ENCODE data around the gene MYO1E. TPM values are rescaled to one million over a fixed set of nuclear protein-coding genes. Genes with fewer than 3 reads are reported as not detected.
A peak's percentile ranks its signal among the peaks of the same experiment; 100 is the strongest.
"Not testable (repeated sequence)": the region's sequence is repeated elsewhere in the genome, so short reads cannot be mapped to it uniquely, and the experiment has no call there.

Gene MYO1E
- total and polyA plus RNA-seq, 7 experiments from 2014 or later = 2.3 to 67.1 (median 3.7) TPM; not detected in 2

GRCh38 chr15:59131969-59132562 lies 240.6 kb downstream of the MYO1E start:
- no peaks in the 10 kb centered on the region for H3K27me3 Mint-ChIP-seq
- Histone ChIP-seq H3K36me3 (ENCODE audit: control insufficient read depth in 2 of 3, insufficient read depth in 3 of 3, low read length in 3 of 3) (no peaks in the 10 kb centered on the region), H3K27ac (ENCODE audit: low read depth, low read length) (no peak overlapping the region), H3K9me3 (ENCODE audit: control insufficient read depth in 2 of 3, low read length in 3 of 3) (no peaks in the 10 kb centered on the region), H3K4me1 (ENCODE audit: control insufficient read depth in 2 of 2, insufficient read depth in 2 of 2, low read length in 2 of 2) (no peaks in the 10 kb centered on the region), H3K27me3 (ENCODE audit: control insufficient read depth in 2 of 2, insufficient read depth in 2 of 2, low read length in 2 of 2) (no peaks in the 10 kb centered on the region), H3K4me3 (ENCODE audit: low read length) (no peak overlapping the region)
- H3K9me3 Mint-ChIP-seq = peaks cover 3 to 21% (median 6%) of the 10 kb centered on the region in 11 donors
- H3K27ac Mint-ChIP-seq = no peak overlapping the region
- CTCF ChIA-PET = interaction anchor here (0.5 kb wide), 1 partner anchor 78 kb away, joined by 3 read pairs; no protein-coding TSS in a partner anchor
- no peak overlapping the region for H3K4me3 Mint-ChIP-seq
- H3K36me3 Mint-ChIP-seq = peaks cover 0 to 48% (median 9%) of the 10 kb centered on the region in 5 donors
- intact Hi-C loops (cut with micrococcal nuclease) = no loop called here
- DNase-seq = no peak
- H3K4me1 Mint-ChIP-seq = peaks cover 0 to 21% (median 0%) of the 10 kb centered on the region in 7 donors
- POLR2A ChIA-PET = no interaction called here
- no peak for ATAC-seq

GRCh38 chr15:59131456-59131855 lies 241.2 kb downstream of the MYO1E start:
- DNase-seq (no peak), ATAC-seq (no peak)
- intact Hi-C loops (cut with micrococcal nuclease) = no loop called here
- Histone ChIP-seq H3K4me1 (ENCODE audit: control insufficient read depth in 2 of 2, insufficient read depth in 2 of 2, low read length in 2 of 2) (no peaks in the 10 kb centered on the region), H3K36me3 (ENCODE audit: control insufficient read depth in 2 of 3, insufficient read depth in 3 of 3, low read length in 3 of 3) (no peaks in the 10 kb centered on the region), H3K4me3 (ENCODE audit: low read length) (no peak overlapping the region), H3K27ac (ENCODE audit: low read depth, low read length) (no peak overlapping the region), H3K27me3 (ENCODE audit: control insufficient read depth in 2 of 2, insufficient read depth in 2 of 2, low read length in 2 of 2) (no peaks in the 10 kb centered on the region), H3K9me3 (ENCODE audit: control insufficient read depth in 2 of 3, low read length in 3 of 3) (no peaks in the 10 kb centered on the region)
- Mint-ChIP-seq H3K27ac (no peak overlapping the region), H3K9me3 (peaks cover 3 to 23% (median 6%) of the 10 kb centered on the region in 11 donors), H3K4me1 (peaks cover 0 to 19% (median 0%) of the 10 kb centered on the region in 7 donors), H3K27me3 (no peaks in the 10 kb centered on the region), H3K36me3 (peaks cover 0 to 54% (median 9%) of the 10 kb centered on the region in 5 donors), H3K4me3 (no peak overlapping the region)
- CTCF ChIA-PET = interaction anchor here (0.5 kb wide), 1 partner anchor 79 kb away, joined by 3 read pairs; no protein-coding TSS in a partner anchor
- POLR2A ChIA-PET = no interaction called here

- H3K27me3 Mint-ChIP-seq; H3K36me3 ChIP-seq (ENCODE audit: control insufficient read depth in 2 of 3, insufficient read depth in 3 of 3, low read length in 3 of 3); DNase-seq; CTCF ChIA-PET; H3K4me1 ChIP-seq (ENCODE audit: control insufficient read depth in 2 of 2, insufficient read depth in 2 of 2, low read length in 2 of 2); H3K4me3 Mint-ChIP-seq; H3K27me3 ChIP-seq (ENCODE audit: control insufficient read depth in 2 of 2, insufficient read depth in 2 of 2, low read length in 2 of 2); ATAC-seq; H3K4me3 ChIP-seq (ENCODE audit: low read length); POLR2A ChIA-PET; H3K27ac ChIP-seq (ENCODE audit: low read depth, low read length); H3K9me3 ChIP-seq (ENCODE audit: control insufficient read depth in 2 of 3, low read length in 3 of 3); intact Hi-C loops (cut with micrococcal nuclease): not testable (repeated sequence)
- Mint-ChIP-seq H3K27ac (peak overlapping the region in 1 of 9 donors; percentile 9), H3K36me3 (peaks cover 0 to 88% (median 9%) of the 10 kb centered on the region in 5 donors), H3K4me1 (peaks cover 0 to 21% (median 0%) of the 10 kb centered on the region in 7 donors), H3K9me3 (peaks cover 3 to 27% (median 6%) of the 10 kb centered on the region in 11 donors)
These were observed 245.4 kb downstream of the MYO1E start for GRCh38 chr15:59127255-59127654.

- H3K27ac Mint-ChIP-seq; H3K4me3 ChIP-seq (ENCODE audit: low read length); intact Hi-C loops (cut with micrococcal nuclease); H3K4me3 Mint-ChIP-seq; H3K27me3 ChIP-seq (ENCODE audit: control insufficient read depth in 2 of 2, insufficient read depth in 2 of 2, low read length in 2 of 2); H3K27me3 Mint-ChIP-seq; ATAC-seq; H3K27ac ChIP-seq (ENCODE audit: low read depth, low read length); H3K36me3 ChIP-seq (ENCODE audit: control insufficient read depth in 2 of 3, insufficient read depth in 3 of 3, low read length in 3 of 3); H3K9me3 ChIP-seq (ENCODE audit: control insufficient read depth in 2 of 3, low read length in 3 of 3); POLR2A ChIA-PET; CTCF ChIA-PET; DNase-seq; H3K4me1 ChIP-seq (ENCODE audit: control insufficient read depth in 2 of 2, insufficient read depth in 2 of 2, low read length in 2 of 2): not testable (repeated sequence)
- Mint-ChIP-seq H3K9me3 (peaks cover 1 to 27% (median 6%) of the 10 kb centered on the region in 11 donors), H3K36me3 (peaks cover 0 to 84% (median 9%) of the 10 kb centered on the region in 5 donors), H3K4me1 (peaks cover 0 to 21% (median 0%) of the 10 kb centered on the region in 7 donors)
These were observed 247.0 kb downstream of the MYO1E start for GRCh38 chr15:59125683-59126082.

- H3K4me3 Mint-ChIP-seq = no peak overlapping the region
- ChIA-PET POLR2A (no interaction called here), CTCF (no interaction called here)
- H3K27ac ChIP-seq (ENCODE audit: low read depth, low read length) = no peak overlapping the region
- no peak for ATAC-seq
- no peaks in the 10 kb centered on the region for H3K27me3 Mint-ChIP-seq
- no peaks in the 10 kb centered on the region for H3K27me3 ChIP-seq (ENCODE audit: control insufficient read depth in 2 of 2, insufficient read depth in 2 of 2, low read length in 2 of 2)
- no peaks in the 10 kb centered on the region for H3K9me3 ChIP-seq (ENCODE audit: control insufficient read depth in 2 of 3, low read length in 3 of 3)
- no peaks in the 10 kb centered on the region for H3K4me1 ChIP-seq (ENCODE audit: control insufficient read depth in 2 of 2, insufficient read depth in 2 of 2, low read length in 2 of 2)
- DNase-seq = no peak
- peaks cover 0 to 24% (median 0%) of the 10 kb centered on the region in 7 donors for H3K4me1 Mint-ChIP-seq
- peaks cover 0 to 74% (median under 1%) of the 10 kb centered on the region in 5 donors for H3K36me3 Mint-ChIP-seq
- H3K36me3 ChIP-seq (ENCODE audit: control insufficient read depth in 2 of 3, insufficient read depth in 3 of 3, low read length in 3 of 3) = no peaks in the 10 kb centered on the region
- H3K27ac Mint-ChIP-seq = peak overlapping the region in 1 of 9 donors; percentile 5
- peaks cover 0 to 22% (median 2%) of the 10 kb centered on the region in 11 donors for H3K9me3 Mint-ChIP-seq
- no peak overlapping the region for H3K4me3 ChIP-seq (ENCODE audit: low read length)
- intact Hi-C loops (cut with micrococcal nuclease) = no loop called here
These were observed 248.4 kb downstream of the MYO1E start for GRCh38 chr15:59124261-59124660.

- no peak overlapping the region for H3K27ac ChIP-seq (ENCODE audit: low read depth, low read length)
- H3K4me3 Mint-ChIP-seq = no peak overlapping the region
- intact Hi-C loops (cut with micrococcal nuclease) = no loop called here
- peaks cover 0 to 11% (median 0%) of the 10 kb centered on the region in 7 donors for H3K4me1 Mint-ChIP-seq
- ChIA-PET POLR2A (no interaction called here), CTCF (no interaction called here)
- H3K4me1 ChIP-seq (ENCODE audit: control insufficient read depth in 2 of 2, insufficient read depth in 2 of 2, low read length in 2 of 2) = no peaks in the 10 kb centered on the region
- H3K36me3 ChIP-seq (ENCODE audit: control insufficient read depth in 2 of 3, insufficient read depth in 3 of 3, low read length in 3 of 3) = no peaks in the 10 kb centered on the region
- DNase-seq (no peak), ATAC-seq (no peak)
- H3K36me3 Mint-ChIP-seq = peaks cover 0 to 58% (median 0%) of the 10 kb centered on the region in 5 donors
- no peak overlapping the region for H3K4me3 ChIP-seq (ENCODE audit: low read length)
- H3K27me3 ChIP-seq (ENCODE audit: control insufficient read depth in 2 of 2, insufficient read depth in 2 of 2, low read length in 2 of 2) = no peaks in the 10 kb centered on the region
- H3K27me3 Mint-ChIP-seq = no peaks in the 10 kb centered on the region
- peaks cover 0 to under 1% (median 0%) of the 10 kb centered on the region in 11 donors for H3K9me3 Mint-ChIP-seq
- H3K9me3 ChIP-seq (ENCODE audit: control insufficient read depth in 2 of 3, low read length in 3 of 3) = no peaks in the 10 kb centered on the region
- no peak overlapping the region for H3K27ac Mint-ChIP-seq
These were observed 251.7 kb downstream of the MYO1E start for GRCh38 chr15:59120937-59121336.

GRCh38 chr15:59119625-59120024 lies 253.0 kb downstream of the MYO1E start:
- no peak overlapping the region for H3K4me3 ChIP-seq (ENCODE audit: low read length)
- no peaks in the 10 kb centered on the region for H3K36me3 ChIP-seq (ENCODE audit: control insufficient read depth in 2 of 3, insufficient read depth in 3 of 3, low read length in 3 of 3)
- no peak overlapping the region for H3K27ac Mint-ChIP-seq
- no peak overlapping the region for H3K27ac ChIP-seq (ENCODE audit: low read depth, low read length)
- H3K9me3 ChIP-seq (ENCODE audit: control insufficient read depth in 2 of 3, low read length in 3 of 3) = no peaks in the 10 kb centered on the region
- no peaks in the 10 kb centered on the region for H3K27me3 Mint-ChIP-seq
- no peaks in the 10 kb centered on the region for H3K4me1 ChIP-seq (ENCODE audit: control insufficient read depth in 2 of 2, insufficient read depth in 2 of 2, low read length in 2 of 2)
- H3K4me1 Mint-ChIP-seq = peaks cover 0 to 11% (median 0%) of the 10 kb centered on the region in 7 donors
- ChIA-PET POLR2A (no interaction called here), CTCF (no interaction called here)
- intact Hi-C loops (cut with micrococcal nuclease) = no loop called here
- ATAC-seq = no peak
- H3K27me3 ChIP-seq (ENCODE audit: control insufficient read depth in 2 of 2, insufficient read depth in 2 of 2, low read length in 2 of 2) = no peaks in the 10 kb centered on the region
- peaks cover 0 to 53% (median 0%) of the 10 kb centered on the region in 5 donors for H3K36me3 Mint-ChIP-seq
- H3K9me3 Mint-ChIP-seq = no peaks in the 10 kb centered on the region
- no peak for DNase-seq
- H3K4me3 Mint-ChIP-seq = no peak overlapping the region

Data from naive thymus-derived CD4-positive, alpha-beta T cell (primary cell).